ENCODE data around the gene MYO5B. TPM values are rescaled to one million over a fixed set of nuclear protein-coding genes. Genes with fewer than 3 reads are reported as not detected.
A peak's percentile ranks its signal among the peaks of the same experiment; 100 is the strongest.

The MYO5B gene
- total and polyA plus RNA-seq, 9 donors = 0.83 to 3.3 (median 1.3) TPM

- DNase-seq = peak; percentile 44
- WGBS (ENCODE audit: insufficient coverage) = 1% methylated on average over 11 of the region's 24 CpGs
- no peaks in the 10 kb centered on the region for H3K4me1 ChIP-seq (ENCODE audit: control insufficient read depth, insufficient read depth, low read length)
- no peak overlapping the region for H3K4me3 ChIP-seq (ENCODE audit: low read length)
- no peak overlapping the region for H3K27ac ChIP-seq (ENCODE audit: low read length)
- no peaks in the 10 kb centered on the region for H3K9me3 ChIP-seq (replicated peaks; ENCODE audit: control insufficient read depth, low read depth, low read length)
- H3K36me3 ChIP-seq (ENCODE audit: control insufficient read depth, insufficient read depth, low read length) = no peaks in the 10 kb centered on the region
- H3K27me3 ChIP-seq (ENCODE audit: control insufficient read depth, insufficient read depth, low read length) = peaks cover 30% of the 10 kb centered on the region
These were observed 9.1 kb upstream of the MYO5B start for GRCh38 chr18:50203801-50204604.

- no peak for DNase-seq
- no CpG with 5 or more reads among the region's 1 CpG for WGBS (ENCODE audit: insufficient coverage)
- peaks cover 39% of the 10 kb centered on the region for H3K27me3 ChIP-seq (ENCODE audit: control insufficient read depth, insufficient read depth, low read length)
- no peaks in the 10 kb centered on the region for H3K4me1 ChIP-seq (ENCODE audit: control insufficient read depth, insufficient read depth, low read length)
- no peaks in the 10 kb centered on the region for H3K9me3 ChIP-seq (replicated peaks; ENCODE audit: control insufficient read depth, low read depth, low read length)
- H3K27ac ChIP-seq (ENCODE audit: low read length) = no peak overlapping the region
- H3K4me3 ChIP-seq (ENCODE audit: low read length) = no peak overlapping the region
- H3K36me3 ChIP-seq (ENCODE audit: control insufficient read depth, insufficient read depth, low read length) = no peaks in the 10 kb centered on the region
These were observed 6.6 kb upstream of the MYO5B start for GRCh38 chr18:50201476-50202018.

- Histone ChIP-seq H3K27me3 (ENCODE audit: control insufficient read depth, insufficient read depth, low read length) (peaks cover 51% of the 10 kb centered on the region), H3K4me3 (ENCODE audit: low read length) (no peak overlapping the region), H3K36me3 (ENCODE audit: control insufficient read depth, insufficient read depth, low read length) (no peaks in the 10 kb centered on the region), H3K27ac (ENCODE audit: low read length) (no peak overlapping the region), H3K4me1 (ENCODE audit: control insufficient read depth, insufficient read depth, low read length) (peaks cover 5% of the 10 kb centered on the region), H3K9me3 (replicated peaks; ENCODE audit: control insufficient read depth, low read depth, low read length) (no peaks in the 10 kb centered on the region)
- 13% methylated on average over 1 of the region's 1 CpG for WGBS (ENCODE audit: insufficient coverage)
- peak; percentile 84 for DNase-seq
These were observed 5.0 kb upstream of the MYO5B start for GRCh38 chr18:50199921-50200320.

GRCh38 chr18:50199346-50199855, 4.5 kb upstream of the MYO5B start:
- no CpG with 5 or more reads among the region's 5 CpGs for WGBS (ENCODE audit: insufficient coverage)
- H3K27ac ChIP-seq (ENCODE audit: low read length) = no peak overlapping the region
- H3K27me3 ChIP-seq (ENCODE audit: control insufficient read depth, insufficient read depth, low read length) = peaks cover 50% of the 10 kb centered on the region
- no peaks in the 10 kb centered on the region for H3K36me3 ChIP-seq (ENCODE audit: control insufficient read depth, insufficient read depth, low read length)
- peaks cover 5% of the 10 kb centered on the region for H3K4me1 ChIP-seq (ENCODE audit: control insufficient read depth, insufficient read depth, low read length)
- peak; percentile 82 for DNase-seq
- no peak overlapping the region for H3K4me3 ChIP-seq (ENCODE audit: low read length)
- no peaks in the 10 kb centered on the region for H3K9me3 ChIP-seq (replicated peaks; ENCODE audit: control insufficient read depth, low read depth, low read length)

- no peak overlapping the region for H3K4me3 ChIP-seq (ENCODE audit: low read length)
- peaks cover 15% of the 10 kb centered on the region for H3K4me1 ChIP-seq (ENCODE audit: control insufficient read depth, insufficient read depth, low read length)
- H3K9me3 ChIP-seq (replicated peaks; ENCODE audit: control insufficient read depth, low read depth, low read length) = no peaks in the 10 kb centered on the region
- H3K36me3 ChIP-seq (ENCODE audit: control insufficient read depth, insufficient read depth, low read length) = no peaks in the 10 kb centered on the region
- peaks cover 55% of the 10 kb centered on the region for H3K27me3 ChIP-seq (ENCODE audit: control insufficient read depth, insufficient read depth, low read length)
- DNase-seq = no peak
- WGBS (ENCODE audit: insufficient coverage) = 100% methylated on average over 1 of the region's 3 CpGs
- H3K27ac ChIP-seq (ENCODE audit: low read length) = no peak overlapping the region
These were observed 1.3 kb upstream of the MYO5B start for GRCh38 chr18:50196261-50196660.

GRCh38 chr18:50195689-50196088, 742 bp upstream of the MYO5B start:
- DNase-seq = no peak
- 46% methylated on average over 8 of the region's 10 CpGs for WGBS (ENCODE audit: insufficient coverage)
- H3K27ac ChIP-seq (ENCODE audit: low read length) = no peak overlapping the region
- no peak overlapping the region for H3K4me3 ChIP-seq (ENCODE audit: low read length)
- peaks cover 15% of the 10 kb centered on the region for H3K4me1 ChIP-seq (ENCODE audit: control insufficient read depth, insufficient read depth, low read length)
- H3K27me3 ChIP-seq (ENCODE audit: control insufficient read depth, insufficient read depth, low read length) = peaks cover 57% of the 10 kb centered on the region
- H3K36me3 ChIP-seq (ENCODE audit: control insufficient read depth, insufficient read depth, low read length) = no peaks in the 10 kb centered on the region
- no peaks in the 10 kb centered on the region for H3K9me3 ChIP-seq (replicated peaks; ENCODE audit: control insufficient read depth, low read depth, low read length)

- Histone ChIP-seq H3K9me3 (replicated peaks; ENCODE audit: control insufficient read depth, low read depth, low read length) (no peaks in the 10 kb centered on the region), H3K36me3 (ENCODE audit: control insufficient read depth, insufficient read depth, low read length) (no peaks in the 10 kb centered on the region), H3K4me1 (ENCODE audit: control insufficient read depth, insufficient read depth, low read length) (peaks cover 15% of the 10 kb centered on the region), H3K4me3 (ENCODE audit: low read length) (no peak overlapping the region), H3K27me3 (ENCODE audit: control insufficient read depth, insufficient read depth, low read length) (peaks cover 59% of the 10 kb centered on the region), H3K27ac (ENCODE audit: low read length) (no peak overlapping the region)
- DNase-seq = no peak
- 2% methylated on average over 61 of the region's 68 CpGs for WGBS (ENCODE audit: insufficient coverage)
These were observed 934 bp downstream of the MYO5B start for GRCh38 chr18:50193796-50194630.

GRCh38 chr18:50192995-50193795, 1.8 kb downstream of the MYO5B start:
- H3K27ac ChIP-seq (ENCODE audit: low read length) = no peak overlapping the region
- H3K9me3 ChIP-seq (replicated peaks; ENCODE audit: control insufficient read depth, low read depth, low read length) = no peaks in the 10 kb centered on the region
- peaks cover 15% of the 10 kb centered on the region for H3K4me1 ChIP-seq (ENCODE audit: control insufficient read depth, insufficient read depth, low read length)
- H3K36me3 ChIP-seq (ENCODE audit: control insufficient read depth, insufficient read depth, low read length) = no peaks in the 10 kb centered on the region
- 5% methylated on average over 21 of the region's 31 CpGs for WGBS (ENCODE audit: insufficient coverage)
- no peak overlapping the region for H3K4me3 ChIP-seq (ENCODE audit: low read length)
- peaks cover 57% of the 10 kb centered on the region for H3K27me3 ChIP-seq (ENCODE audit: control insufficient read depth, insufficient read depth, low read length)
- DNase-seq = no peak

GRCh38 chr18:50190926-50191325, 4.0 kb downstream of the MYO5B start:
- no peak for DNase-seq
- peaks cover 49% of the 10 kb centered on the region for H3K27me3 ChIP-seq (ENCODE audit: control insufficient read depth, insufficient read depth, low read length)
- peaks cover 15% of the 10 kb centered on the region for H3K4me1 ChIP-seq (ENCODE audit: control insufficient read depth, insufficient read depth, low read length)
- H3K4me3 ChIP-seq (ENCODE audit: low read length) = no peak overlapping the region
- H3K36me3 ChIP-seq (ENCODE audit: control insufficient read depth, insufficient read depth, low read length) = no peaks in the 10 kb centered on the region
- H3K27ac ChIP-seq (ENCODE audit: low read length) = no peak overlapping the region
- H3K9me3 ChIP-seq (replicated peaks; ENCODE audit: control insufficient read depth, low read depth, low read length) = no peaks in the 10 kb centered on the region
- WGBS (ENCODE audit: insufficient coverage) = no CpG with 5 or more reads among the region's 1 CpG

Data from muscle of leg (tissue), 11 donors.